DMS153 (cell line): Measurements from ENCODE around the gene OPCML.

Source experiments
- DNase-seq: peaks from one replicate; lab custom pipeline; 2025; lab: John Stamatoyannopoulos, UW

OPCML gene

GRCh38 chr11:132981131-132981956, 551.0 kb downstream of the OPCML start:
- no peak for DNase-seq

DNA sequence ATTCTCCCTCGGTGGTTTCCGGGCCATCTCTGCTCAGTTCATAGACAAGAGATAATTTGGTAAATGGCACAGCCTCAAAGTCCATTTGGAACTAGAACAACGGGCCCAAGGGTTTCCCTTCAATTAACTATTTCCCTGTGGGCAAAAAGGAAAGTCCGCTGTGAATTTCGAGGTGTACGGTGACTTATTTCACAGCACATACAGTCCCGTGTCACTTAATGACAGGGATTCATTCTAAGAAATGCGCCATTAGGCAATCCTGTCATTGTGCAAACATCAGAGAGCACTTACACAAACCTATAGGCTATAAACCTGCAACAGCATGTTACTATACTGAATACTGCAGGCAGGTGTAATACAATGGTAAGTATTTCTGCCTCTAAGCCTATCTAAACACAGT, 551.6 kb downstream of the OPCML start:
- peak; percentile 88 for DNase-seq

DNA sequence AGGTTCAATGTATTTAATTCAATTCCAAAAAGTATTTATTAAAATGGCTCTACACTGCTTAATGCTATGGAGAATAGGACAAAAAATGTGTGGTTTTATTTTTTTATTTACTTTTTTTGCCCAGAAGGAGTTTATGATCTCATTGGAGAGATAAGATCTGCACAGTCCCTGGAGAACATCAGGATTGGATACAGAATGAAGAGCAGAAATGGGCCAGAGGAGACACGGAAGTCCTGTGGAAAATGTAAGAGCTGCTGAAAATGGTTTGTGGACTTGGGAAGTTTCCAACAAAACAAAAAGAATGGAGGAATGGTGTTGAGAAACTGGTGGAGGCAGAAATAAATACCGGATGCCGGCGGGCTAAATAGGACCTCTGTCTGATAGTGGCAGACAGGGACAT, 554.6 kb downstream of the OPCML start:
- DNase-seq, result no peak

- peak; percentile 41 for DNase-seq
Observed at GRCh38 chr11:132977241-132977640, 555.1 kb downstream of the OPCML start.

GRCh38 chr11:132976115-132976514, 556.2 kb downstream of the OPCML start:
- no peak for DNase-seq

GRCh38 chr11:132973686-132974085, 558.6 kb downstream of the OPCML start:
- DNase-seq, result no peak

- DNase-seq, result peak; percentile 26
Observed at GRCh38 chr11:132972565-132972964, 559.7 kb downstream of the OPCML start.

DNA sequence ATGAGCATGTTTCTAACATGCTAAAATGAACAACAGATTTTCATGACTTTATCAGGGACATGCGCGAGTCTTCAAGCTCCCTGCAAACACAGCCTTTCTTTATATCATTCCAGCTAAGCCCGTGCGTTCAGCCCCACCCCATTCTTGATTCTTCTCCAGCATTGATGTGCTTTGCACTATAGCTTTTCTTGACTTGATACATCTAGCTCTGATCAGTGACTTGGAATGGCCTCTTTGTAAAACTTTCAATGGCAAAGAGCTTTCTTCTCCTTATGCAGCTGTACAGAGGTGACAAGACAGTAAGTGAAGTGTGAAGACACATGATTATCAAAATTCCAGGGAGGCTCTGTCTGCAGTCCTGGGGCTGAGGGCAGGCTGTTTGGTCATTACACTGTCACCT, 561.0 kb downstream of the OPCML start:
- DNase-seq, result no peak

DNA sequence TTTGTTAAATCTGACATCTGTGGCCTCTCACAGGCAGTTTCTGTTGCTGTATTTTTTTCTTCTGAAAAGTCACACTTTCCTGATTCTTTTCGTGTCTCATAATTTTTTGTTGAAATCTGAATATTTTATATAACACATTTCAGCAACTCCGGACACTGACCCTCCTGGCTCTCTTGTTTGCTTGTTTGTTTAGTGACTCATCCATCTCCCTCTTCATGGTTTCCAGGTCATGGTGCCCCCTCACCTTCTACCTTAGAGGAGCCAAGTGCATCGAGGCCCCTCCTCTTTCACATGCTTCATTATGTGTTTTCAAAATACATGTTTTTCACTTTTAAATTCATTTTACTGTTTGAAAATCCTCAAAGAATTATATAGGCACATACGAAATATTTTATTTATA, 562.4 kb downstream of the OPCML start:
- no peak for DNase-seq

- no peak for DNase-seq
Observed at GRCh38 chr11:132962041-132962440, 570.3 kb downstream of the OPCML start.

DNA sequence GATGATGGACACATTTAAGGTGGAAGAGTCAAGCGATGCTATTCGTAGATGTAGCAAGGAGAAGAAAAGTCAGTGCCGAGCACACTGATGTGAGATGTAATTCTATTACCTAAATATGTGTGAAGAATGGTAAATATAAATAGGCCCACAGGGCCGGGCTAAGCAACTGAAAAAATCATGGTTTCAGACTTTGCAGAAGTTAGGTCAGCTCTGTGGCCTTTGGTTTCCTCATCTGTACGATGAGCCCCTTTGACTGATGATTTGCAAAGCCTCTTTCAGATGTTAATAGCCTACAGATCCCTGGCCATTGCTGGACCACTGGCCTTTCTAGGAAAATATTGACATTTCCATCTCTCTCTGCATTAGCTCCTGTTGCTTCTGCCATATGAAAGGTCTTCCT, 570.8 kb downstream of the OPCML start:
- no peak for DNase-seq

- DNase-seq, result no peak
Observed at GRCh38 chr11:132960273-132961078, 571.8 kb downstream of the OPCML start.

GRCh38 chr11:132959693-132960092, 572.6 kb downstream of the OPCML start:
- DNase-seq, result no peak

- no peak for DNase-seq
Observed at GRCh38 chr11:132957881-132958280, 574.4 kb downstream of the OPCML start.

DNA sequence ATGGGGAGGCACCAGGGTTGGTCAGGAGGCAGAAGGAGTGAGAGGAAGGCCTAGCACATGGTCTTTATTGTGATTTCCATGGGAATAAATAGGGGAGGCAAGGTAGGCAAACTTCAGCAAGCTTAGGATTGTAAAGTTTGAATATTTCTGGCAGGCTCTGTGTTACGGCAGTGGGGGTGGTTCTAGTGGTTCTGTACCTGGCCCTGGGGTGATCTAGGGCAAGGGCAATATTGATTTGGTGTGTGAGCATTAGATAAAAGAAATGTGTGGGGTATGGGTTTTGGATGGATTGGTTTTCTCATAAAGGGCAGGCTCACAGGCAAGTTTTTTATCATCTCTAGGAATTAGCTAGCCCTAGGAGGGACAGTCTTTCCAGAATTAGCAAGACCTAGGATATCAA, 584.0 kb downstream of the OPCML start:
- DNase-seq, result no peak

GRCh38 chr11:132944569-132944944, 587.7 kb downstream of the OPCML start:
- no peak for DNase-seq

GRCh38 chr11:132943706-132944568, 588.4 kb downstream of the OPCML start:
- DNase-seq, result peak; percentile 17

GRCh38 chr11:132943357-132943705, 589.0 kb downstream of the OPCML start:
- no peak for DNase-seq

DNA sequence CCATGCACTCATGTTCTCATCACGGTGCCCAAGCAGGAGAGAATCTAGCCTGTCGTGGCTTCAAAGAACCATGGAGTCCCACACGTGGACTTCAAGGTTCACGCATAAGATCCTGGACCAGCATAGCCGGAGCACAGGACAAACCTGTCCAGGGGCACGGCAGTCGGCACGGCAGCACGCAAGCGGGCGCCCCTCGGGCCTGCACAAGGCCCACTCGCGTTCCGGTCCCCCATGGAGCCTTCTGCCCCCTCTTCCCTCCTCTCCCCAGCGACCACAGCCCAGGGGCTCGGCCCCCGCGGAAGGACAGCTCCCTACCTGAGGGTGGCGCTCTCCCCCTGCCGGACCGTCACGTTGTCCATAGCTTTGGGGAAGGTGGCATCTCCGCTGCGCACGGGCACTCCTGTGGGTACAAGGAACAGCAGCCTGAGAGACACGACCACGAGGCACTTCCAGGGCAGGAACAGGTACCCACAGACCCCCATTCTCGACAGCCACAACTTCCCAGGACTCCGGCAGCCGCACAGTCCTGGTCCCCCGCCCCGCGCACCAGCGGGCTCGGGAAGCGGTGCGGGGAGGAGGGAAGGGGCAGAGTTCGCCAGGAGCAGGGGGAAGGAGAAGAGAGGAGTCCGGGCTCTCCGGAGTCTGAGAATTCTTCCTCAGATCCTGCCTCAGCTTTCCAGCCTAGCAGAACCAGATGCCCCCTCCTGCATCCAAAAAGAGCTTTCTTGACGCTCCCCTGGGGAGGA, 589.5 kb downstream of the OPCML start:
- DNase-seq, result no peak

DNA sequence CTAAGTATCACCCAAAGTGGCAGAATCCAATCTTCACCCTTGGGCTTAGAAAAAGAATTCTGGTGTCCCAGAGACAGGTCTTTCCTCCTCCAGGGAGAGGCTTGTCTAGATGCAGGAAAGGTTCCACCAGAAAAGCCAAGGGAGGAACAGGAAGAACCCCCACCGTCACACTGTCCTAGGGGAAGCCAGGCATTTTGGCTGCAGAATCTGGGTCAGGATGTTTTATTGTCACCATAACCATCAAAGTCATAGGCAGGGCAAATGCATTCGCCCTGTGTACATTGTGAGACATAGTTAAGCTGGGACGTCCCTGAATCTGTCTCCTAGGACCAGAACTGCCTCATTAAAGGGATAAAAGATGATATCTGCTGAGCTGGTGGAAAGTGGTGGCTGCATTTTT, 590.5 kb downstream of the OPCML start:
- DNase-seq, result no peak

GRCh38 chr11:132941024-132941646, 591.2 kb downstream of the OPCML start:
- DNase-seq, result peak; percentile 50
